Adrenal gland (tissue), 12 donors: ENCODE measurements around the gene CCDC192. TPM values are rescaled to one million over a fixed set of nuclear protein-coding genes. Genes with fewer than 3 reads are reported as not detected.

Experiments
- DNase-seq, 7 donors: peaks; one replicate each; pipeline ENCODE4 v3.0.0-alpha.2; 2019 to 2020
- H3K27ac ChIP-seq, 5 donors: fragments of 200-600 bp; sonication (generic) in 4 of 5; 1 replicate in 3 of 5; 2 replicates in 2 of 5; pipeline versions ENCODE4 v1.5.1 to v1.8.0; 2016 to 2020; ENCODE audit warnings: mild to moderate bottlenecking in 1 of 5
- H3K27me3 ChIP-seq: fragments of 200-600 bp; 2 replicates; pipeline ENCODE4 v1.8.0; 2021
- H3K36me3 ChIP-seq, 2 donors: fragments of 200-600 bp; replicated peaks in 1 of 2; 1 replicate in 1 of 2; 2 replicates in 1 of 2; pipeline versions ENCODE4 v1.5.1 to v1.8.0; 2018 to 2022
- H3K4me1 ChIP-seq, 2 donors: fragments of 200-600 bp; replicated peaks in 1 of 2; 1 replicate in 1 of 2; 2 replicates in 1 of 2; pipeline versions ENCODE4 v1.5.1 to v1.8.0; 2018 to 2021
- H3K4me3 ChIP-seq, 4 donors: fragments of 200-600 bp; sonication (generic) in 3 of 4; one replicate each; pipeline ENCODE4 v1.5.1; 2016 to 2018
- H3K9me3 ChIP-seq, 3 donors: fragments of 200-600 bp; sonication (generic) in 1 of 3; replicated peaks in 1 of 3; 1 replicate in 2 of 3; 2 replicates in 1 of 3; pipeline versions ENCODE4 v1.5.1 to v1.8.0; 2016 to 2021
- POLR2A ChIP-seq, 2 donors: fragments of 450-650 bp; IDR thresholded peaks; one replicate each; pipeline ENCODE4 v1.6.1; 2017; ENCODE audit warnings: antibody characterized with exemption in 2 of 2, mild to moderate bottlenecking in 2 of 2, moderate library complexity in 1 of 2
- WGBS, 4 donors: extraction: QIAGEN DNeasy Blood & Tissue Kit in 2 of 4; methylation state at CpG; one replicate each; pipeline versions ENCODE4 v1.1.5 to v1.1.7; 2013 to 2017; 5-methylcytosine and 5-hydroxymethylcytosine counted together
- intact Hi-C, 2 donors: fragments of 100-400 bp; cut with DNase I; formaldehyde crosslinking; loops; one replicate each; pipeline versions ENCODE4 v1.14.1 to v1.15.0; 2022 to 2023
- polyA plus RNA-seq, 3 donors: library from polyadenylated mRNA; stranded (reverse); fragments of 200-250 nt in 2 of 3; fragments of 350-450 nt in 1 of 3; fragmentation: Illumina TruSeq in 1 of 3; extraction: RNeasy Lipid Tissue Mini Kit (QIAGEN cat#74804) in 1 of 3; gene quantifications; one replicate each; pipeline ENCODE4 v1.2.3, GENCODE V29; 2013 to 2014
- total RNA-seq, 9 donors: library from RNA; depleted of rRNA in 4 of 9; stranded (reverse); fragments of >200 nt in 4 of 9; fragments of 120-200 nt in 1 of 9; fragmentation: NEBNext Ultra II Directional in 1 of 9; extraction: Animal tissue kit (Norgen Biotek cat#: 25700) in 1 of 9; gene quantifications; one replicate each; pipeline versions ENCODE4 v1.1.0 to v1.2.4, GENCODE V29; 2013 to 2023
- TF ChIP-seq, protein P1 (sequence below), 6 experiments: fragments of 450-650 bp in 4 of 6; fragments of 200-600 bp in 2 of 6; sonication (generic) in 1 of 6; IDR thresholded peaks; 1 replicate in 5 of 6; 2 replicates in 1 of 6; pipeline versions ENCODE4 v1.5.1 to v1.8.0; 2016 to 2021; ENCODE audit warnings: antibody characterized with exemption in 6 of 6, mild to moderate bottlenecking in 2 of 6, moderate library complexity in 1 of 6
- donor health status: healthy with polysubstance abuse.
- donor health status: Bipolar disorder and iron deficiency.
- donor health status: DM: yes; HTN: yes; CAD: no.
- donor health status: DM: no; HTN: no; CAD: no.
- donor health status: DM: no; HTN: no; CAD: no.
- donor health status: DM: yes; HTN: yes; CAD: no.

Gene CCDC192
- total and polyA plus RNA-seq, 12 donors, result 0.35 to 0.56 (median 0.46) TPM; not detected in 8

DNA sequence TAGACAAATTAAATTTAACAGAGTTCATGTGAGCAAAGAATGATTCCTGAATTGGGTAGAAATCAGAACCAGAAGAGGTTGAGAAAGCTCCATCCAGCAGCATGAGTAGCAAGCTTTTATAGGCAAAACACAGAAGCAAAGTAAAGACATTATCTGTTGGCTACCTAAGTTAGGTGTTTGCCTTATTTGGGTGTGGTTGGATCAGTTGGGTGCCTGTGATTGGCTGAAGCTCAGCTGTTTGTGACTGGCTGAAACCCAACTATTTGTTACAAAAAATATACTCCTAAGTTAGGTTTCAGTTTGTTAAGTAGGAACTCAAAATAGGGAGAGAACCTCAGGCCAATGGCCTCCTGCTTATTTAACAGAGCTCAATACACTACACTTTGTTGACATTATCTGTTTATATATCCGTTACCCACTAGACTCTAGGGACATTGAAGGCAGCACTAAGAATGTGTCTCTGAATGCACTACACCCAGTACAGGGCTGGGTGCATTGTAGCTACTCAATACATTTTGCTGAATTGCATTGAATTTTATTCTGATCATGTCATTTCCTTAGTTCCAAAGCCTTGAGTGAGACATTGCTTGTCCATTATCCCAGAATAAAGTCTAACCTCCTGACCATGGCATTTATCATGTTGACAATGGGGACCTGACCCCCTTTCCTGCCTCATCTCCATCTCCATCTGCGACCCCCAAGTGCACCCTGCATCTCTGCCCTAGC, 98.7 kb downstream of the CCDC192 start:
- Histone ChIP-seq H3K9me3 (no peaks in the 10 kb centered on the region), H3K4me1 (no peaks in the 10 kb centered on the region), H3K27ac (no peak overlapping the region), H3K27me3 (no peaks in the 10 kb centered on the region), H3K4me3 (no peak overlapping the region), H3K36me3 (no peaks in the 10 kb centered on the region)
- WGBS, 4 donors, result 59 to 67% (median 62%) methylated on average over 2 of the region's 2 CpGs
- intact Hi-C loops, result no loop called here
- DNase-seq, result no peak
- TF ChIP-seq, protein P1, sequence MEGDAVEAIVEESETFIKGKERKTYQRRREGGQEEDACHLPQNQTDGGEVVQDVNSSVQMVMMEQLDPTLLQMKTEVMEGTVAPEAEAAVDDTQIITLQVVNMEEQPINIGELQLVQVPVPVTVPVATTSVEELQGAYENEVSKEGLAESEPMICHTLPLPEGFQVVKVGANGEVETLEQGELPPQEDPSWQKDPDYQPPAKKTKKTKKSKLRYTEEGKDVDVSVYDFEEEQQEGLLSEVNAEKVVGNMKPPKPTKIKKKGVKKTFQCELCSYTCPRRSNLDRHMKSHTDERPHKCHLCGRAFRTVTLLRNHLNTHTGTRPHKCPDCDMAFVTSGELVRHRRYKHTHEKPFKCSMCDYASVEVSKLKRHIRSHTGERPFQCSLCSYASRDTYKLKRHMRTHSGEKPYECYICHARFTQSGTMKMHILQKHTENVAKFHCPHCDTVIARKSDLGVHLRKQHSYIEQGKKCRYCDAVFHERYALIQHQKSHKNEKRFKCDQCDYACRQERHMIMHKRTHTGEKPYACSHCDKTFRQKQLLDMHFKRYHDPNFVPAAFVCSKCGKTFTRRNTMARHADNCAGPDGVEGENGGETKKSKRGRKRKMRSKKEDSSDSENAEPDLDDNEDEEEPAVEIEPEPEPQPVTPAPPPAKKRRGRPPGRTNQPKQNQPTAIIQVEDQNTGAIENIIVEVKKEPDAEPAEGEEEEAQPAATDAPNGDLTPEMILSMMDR (IDR thresholded peaks at IDR 0.05), result no peak
- TF ChIP-seq POLR2A (IDR thresholded peaks at IDR 0.05), result no peak

DNA sequence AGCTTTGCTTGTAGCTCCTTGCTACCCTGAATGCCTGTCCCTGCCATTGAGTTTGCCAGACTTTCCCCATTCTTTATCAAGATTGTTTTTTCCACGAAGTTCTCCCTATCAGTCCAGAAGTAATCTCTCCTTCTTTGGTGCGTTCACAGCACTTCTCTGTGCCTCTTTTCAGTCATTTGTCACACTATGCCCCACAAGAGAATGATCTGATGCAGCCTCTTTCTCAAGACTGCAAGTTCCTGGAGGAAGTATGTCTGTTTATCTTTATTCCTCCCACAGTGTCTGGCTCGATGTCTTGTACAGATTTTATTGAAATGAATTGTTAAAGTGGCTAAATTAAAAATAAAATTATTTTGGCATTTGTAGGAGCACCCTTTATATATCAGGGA, 99.3 kb downstream of the CCDC192 start:
- Histone ChIP-seq H3K4me1 (no peaks in the 10 kb centered on the region), H3K4me3 (no peak overlapping the region), H3K9me3 (no peaks in the 10 kb centered on the region), H3K27ac (no peak overlapping the region), H3K36me3 (no peaks in the 10 kb centered on the region), H3K27me3 (no peaks in the 10 kb centered on the region)
- intact Hi-C loops, result no loop called here
- 32 to 46% (median 42%) methylated on average over 3 of the region's 3 CpGs for WGBS, 4 donors
- TF ChIP-seq, protein P1 (IDR thresholded peaks at IDR 0.05), result no peak
- TF ChIP-seq POLR2A (IDR thresholded peaks at IDR 0.05), result no peak
- DNase-seq, result no peak

DNA sequence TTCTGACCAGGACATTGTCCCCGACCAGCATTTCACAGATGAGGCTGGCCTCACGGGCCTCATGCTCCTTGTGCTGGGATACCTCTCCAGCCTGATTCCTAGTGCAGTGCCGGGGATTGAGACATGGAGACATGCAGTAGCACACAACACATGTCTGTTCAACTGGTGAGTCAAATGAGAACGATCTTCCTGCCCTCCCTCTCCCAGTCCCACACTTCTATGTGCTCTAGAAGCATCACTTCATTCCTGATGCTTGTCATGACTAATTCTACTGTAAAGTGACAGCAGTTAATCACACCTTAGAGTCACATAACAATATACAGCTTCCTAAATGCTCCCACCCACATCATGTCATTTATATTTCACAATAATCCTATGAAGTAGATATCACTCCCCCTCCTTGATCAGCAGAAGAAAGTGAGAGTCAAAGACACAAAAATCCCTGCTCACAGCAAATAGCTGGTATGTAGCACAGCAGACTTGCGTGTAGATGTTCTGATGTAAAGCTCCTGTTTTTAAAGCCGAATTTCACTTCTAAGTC, 101.8 kb downstream of the CCDC192 start:
- Histone ChIP-seq H3K9me3 (no peaks in the 10 kb centered on the region), H3K4me1 (no peaks in the 10 kb centered on the region), H3K4me3 (no peak overlapping the region), H3K27me3 (no peaks in the 10 kb centered on the region), H3K27ac (no peak overlapping the region), H3K36me3 (no peaks in the 10 kb centered on the region)
- TF ChIP-seq, protein P1 (IDR thresholded peaks at IDR 0.05), result no peak
- no peak for TF ChIP-seq POLR2A (IDR thresholded peaks at IDR 0.05)
- no peak for DNase-seq
- intact Hi-C loops, result no loop called here
- WGBS, 4 donors, result 47 to 75% (median 69%) methylated on average over 3 to 6 of the region's 6 CpGs

DNA sequence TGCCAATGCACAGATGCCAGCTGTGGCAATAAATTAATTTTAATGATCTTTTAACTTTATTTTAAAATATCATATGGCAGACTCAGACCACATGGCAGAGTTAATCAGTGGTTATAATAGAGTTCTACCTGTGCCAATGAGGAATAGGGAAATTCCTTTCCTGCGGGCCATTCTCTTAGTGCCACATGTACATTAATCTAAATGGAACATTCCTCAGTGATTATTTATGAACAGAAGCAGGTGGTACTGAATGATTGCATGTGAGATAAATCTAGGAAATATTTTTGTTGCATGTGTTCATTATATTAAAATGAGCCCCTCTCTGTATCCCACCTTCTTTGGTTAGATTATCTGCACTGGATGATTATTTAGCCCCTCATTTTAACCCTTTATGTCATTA, 102.3 kb downstream of the CCDC192 start:
- DNase-seq, result no peak
- no peaks in the 10 kb centered on the region for H3K4me1 ChIP-seq
- no peaks in the 10 kb centered on the region for H3K36me3 ChIP-seq
- H3K4me3 ChIP-seq, result no peak overlapping the region
- no peak overlapping the region for H3K27ac ChIP-seq
- H3K27me3 ChIP-seq, result no peaks in the 10 kb centered on the region
- intact Hi-C loops, result no loop called here
- 75 to 93% (median 88%) methylated on average over 1 of the region's 1 CpG for WGBS, 4 donors
- TF ChIP-seq, protein P1 (IDR thresholded peaks at IDR 0.05), result no peak
- H3K9me3 ChIP-seq, result no peaks in the 10 kb centered on the region
